H1 (cell line): ENCODE results near the gene RUFY3. TPM values are rescaled to one million over a fixed set of nuclear protein-coding genes. Genes with fewer than 3 reads are reported as not detected.

Experiments
- CTCF ChIA-PET: fragments of 300-600 bp; sonication (Branson Sonifier 250); formaldehyde crosslinking; loops from one replicate; lab custom pipeline; 2021; ENCODE audit not compliant: partially characterized antibody; lab: Charles Lee
- POLR2A ChIA-PET: fragments of 300-600 bp; sonication (Branson Sonifier 250); formaldehyde crosslinking; loops from one replicate; lab custom pipeline; 2021; ENCODE audit warnings: inconsistent platforms; ENCODE audit not compliant: partially characterized antibody; lab: Charles Lee
- DNase-seq, 2 experiments: peaks; one replicate each; pipeline versions ENCODE4 v3.0.0 to v3.0.0-alpha.2; 2010 to 2022; ENCODE audit warnings: low spot score in 2 of 2, low read depth in 1 of 2, mixed read lengths in 1 of 2
- FAIRE-seq: peaks from 2 replicates; lab custom pipeline; 2011; peaks lifted over from hg19 to GRCh38; lab: Jason Lieb, UNC
- H2AFZ ChIP-seq: 2 replicates; pipeline ENCODE4 v1.8.1; 2012; ENCODE audit warnings: low read length, inconsistent platforms
- H2AK5ac ChIP-seq: 2 replicates; pipeline ENCODE4 v1.6.1; 2013; ENCODE audit warnings: low read depth, low read length
- H2BK120ac ChIP-seq: replicated peaks from 2 replicates; pipeline ENCODE3; 2013; ENCODE audit warnings: low read depth, low read length, inconsistent platforms
- H2BK12ac ChIP-seq: 2 replicates; pipeline ENCODE4 v1.6.1; 2013; ENCODE audit warnings: low read depth, low read length
- H2BK15ac ChIP-seq: 2 replicates; pipeline ENCODE4 v1.6.1; 2013; ENCODE audit warnings: low read length
- H2BK20ac ChIP-seq: 2 replicates; pipeline ENCODE4 v1.6.1; 2013; ENCODE audit warnings: low read length
- H2BK5ac ChIP-seq: 2 replicates; pipeline ENCODE4 v1.6.1; 2013; ENCODE audit warnings: low read depth, low read length
- H3K14ac ChIP-seq: 2 replicates; pipeline ENCODE4 v1.6.1; 2013; ENCODE audit warnings: inconsistent platforms; ENCODE audit not compliant: insufficient read length
- H3K18ac ChIP-seq: 2 replicates; pipeline ENCODE4 v1.6.1; 2013; ENCODE audit warnings: low read length; ENCODE audit errors: extremely low read depth
- H3K23ac ChIP-seq: 2 replicates; pipeline ENCODE4 v1.6.1; 2013; ENCODE audit warnings: inconsistent platforms; ENCODE audit not compliant: insufficient read length
- H3K23me2 ChIP-seq: 2 replicates; pipeline ENCODE4 v1.6.1; 2013; ENCODE audit warnings: low read depth, low read length
- H3K27ac ChIP-seq: 2 replicates; pipeline ENCODE4 v1.6.1; 2011; ENCODE audit warnings: low read depth, low read length, inconsistent platforms
- H3K27me3 ChIP-seq, 4 experiments: replicated peaks in 1 of 4; 1 replicate in 1 of 4; 2 replicates in 3 of 4; pipeline versions ENCODE4 v1.6.1 to v1.8.1; 2011 to 2013; ENCODE audit warnings: low read length in 3 of 4, mild to moderate bottlenecking in 3 of 4, inconsistent platforms in 2 of 4, mixed read lengths in 2 of 4, moderate library complexity in 1 of 4; ENCODE audit not compliant: control insufficient read depth in 3 of 4, insufficient read depth in 3 of 4; ENCODE audit errors: extremely low read depth in 1 of 4
- H3K36me3 ChIP-seq, 4 experiments: 2 replicates each; pipeline versions ENCODE4 v1.6.1 to v1.8.1; 2011 to 2013; ENCODE audit warnings: mild to moderate bottlenecking in 4 of 4, low read length in 3 of 4, moderate library complexity in 2 of 4, control low read depth in 1 of 4, inconsistent platforms in 1 of 4; ENCODE audit not compliant: insufficient read depth in 4 of 4, control insufficient read depth in 2 of 4
- H3K4ac ChIP-seq: replicated peaks from 2 replicates; pipeline ENCODE3; 2013; ENCODE audit warnings: low read length, low read depth, mixed read lengths, inconsistent platforms; ENCODE audit not compliant: insufficient read length
- H3K4me1 ChIP-seq, 4 experiments: replicated peaks in 1 of 4; 1 replicate in 1 of 4; 2 replicates in 3 of 4; pipeline versions ENCODE4 v1.6.1 to v1.8.1; 2011 to 2013; ENCODE audit warnings: low read length in 3 of 4, inconsistent platforms in 2 of 4, mixed read lengths in 1 of 4; ENCODE audit not compliant: insufficient read depth in 4 of 4, control insufficient read depth in 3 of 4
- H3K4me2 ChIP-seq, 2 experiments: 2 replicates each; pipeline versions ENCODE4 v1.6.1 to v1.8.1; 2011 to 2013; ENCODE audit warnings: low read depth in 2 of 2, low read length in 2 of 2, control low read depth in 1 of 2, inconsistent platforms in 1 of 2, mild to moderate bottlenecking in 1 of 2; ENCODE audit not compliant: insufficient read depth in 1 of 2
- H3K4me3 ChIP-seq, 4 experiments: fragments of 200-600, 300-600 bp in 1 of 4; sonication (generic), shearing (Covaris generic), sonication (Bioruptor Twin) in 1 of 4; 2 replicates each; pipeline versions ENCODE4 v1.5.1 to v1.8.1; 2011 to 2016; ENCODE audit warnings: low read length in 4 of 4, low read depth in 3 of 4, control low read depth in 2 of 4, inconsistent platforms in 2 of 4, mild to moderate bottlenecking in 2 of 4, mixed read lengths in 1 of 4, moderate library complexity in 1 of 4; ENCODE audit not compliant: insufficient read depth in 2 of 4; ENCODE audit errors: extremely low read depth in 1 of 4
- H3K56ac ChIP-seq: replicated peaks from 2 replicates; pipeline ENCODE3; 2013; ENCODE audit warnings: low read depth, mild to moderate bottlenecking, mixed read lengths, low read length, inconsistent platforms; ENCODE audit not compliant: insufficient read length
- H3K79me1 ChIP-seq: 2 replicates; pipeline ENCODE4 v1.6.1; 2013; ENCODE audit warnings: low read depth, low read length, control low read depth
- H3K79me2 ChIP-seq, 2 experiments: 2 replicates each; pipeline versions ENCODE4 v1.6.1 to v1.8.1; 2012 to 2013; ENCODE audit warnings: low read length in 2 of 2, mild to moderate bottlenecking in 2 of 2, inconsistent platforms in 1 of 2; ENCODE audit not compliant: insufficient read depth in 2 of 2, control insufficient read depth in 1 of 2
- H3K9ac ChIP-seq, 4 experiments: replicated peaks in 1 of 4; 1 replicate in 1 of 4; 2 replicates in 3 of 4; pipeline versions ENCODE4 v1.6.1 to v1.8.1; 2011 to 2013; ENCODE audit warnings: low read depth in 3 of 4, low read length in 3 of 4, control low read depth in 2 of 4, mild to moderate bottlenecking in 2 of 4, moderate library complexity in 2 of 4, inconsistent platforms in 1 of 4; ENCODE audit errors: extremely low read depth in 1 of 4
- H3K9me3 ChIP-seq, 2 experiments: 2 replicates each; pipeline versions ENCODE4 v1.6.1 to v1.8.1; 2012 to 2013; ENCODE audit warnings: mild to moderate bottlenecking in 2 of 2, moderate library complexity in 2 of 2, control low read depth in 1 of 2, inconsistent platforms in 1 of 2, low read depth in 1 of 2, low read length in 1 of 2, mixed read lengths in 1 of 2; ENCODE audit not compliant: insufficient read depth in 2 of 2
- H4K20me1 ChIP-seq, 2 experiments: replicated peaks in 1 of 2; 2 replicates each; pipeline versions ENCODE3 to v1.8.1; 2011 to 2013; ENCODE audit warnings: inconsistent platforms in 2 of 2, low read length in 2 of 2, mild to moderate bottlenecking in 1 of 2; ENCODE audit not compliant: insufficient read depth in 2 of 2, control insufficient read depth in 1 of 2
- H4K5ac ChIP-seq: 2 replicates; pipeline ENCODE4 v1.6.1; 2013; ENCODE audit warnings: low read length, low read depth, mixed read lengths, inconsistent platforms; ENCODE audit not compliant: insufficient read length
- H4K8ac ChIP-seq: 2 replicates; pipeline ENCODE4 v1.8.0; 2013; ENCODE audit warnings: mild to moderate bottlenecking, moderate library complexity, low read length, inconsistent platforms; ENCODE audit not compliant: insufficient read depth; ENCODE audit errors: extremely low read depth
- H4K91ac ChIP-seq: replicated peaks from 2 replicates; pipeline ENCODE3; 2013; ENCODE audit warnings: low read length, mixed read lengths, inconsistent platforms; ENCODE audit not compliant: insufficient read length
- ASH2L ChIP-seq: fragments of 200-600, 300-600 bp; sonication (generic); IDR thresholded peaks from one replicate; pipeline ENCODE4 v1.7.1; 2017; ENCODE audit warnings: low read length
- GABPA ChIP-seq: IDR thresholded peaks from 2 replicates; pipeline ENCODE4 v1.6.1; 2011; ENCODE audit warnings: mild to moderate bottlenecking, low read length, moderate library complexity, borderline replicate concordance; ENCODE audit not compliant: insufficient read depth
- PHF8 ChIP-seq: fragments of 200-600 bp; sonication (generic); conservative IDR thresholded peaks from 2 replicates; pipeline ENCODE4 v1.7.1; 2012; ENCODE audit warnings: low read depth, mild to moderate bottlenecking, inconsistent platforms, low read length, moderate library complexity
- RNF2 ChIP-seq: fragments of 200-900, 300-1000 bp; sonication (generic); IDR thresholded peaks from 2 replicates; pipeline ENCODE4 v1.7.1; 2016; ENCODE audit warnings: borderline replicate concordance, low read depth, mild to moderate bottlenecking, antibody characterized with exemption, low read length; ENCODE audit not compliant: poor library complexity, severe bottlenecking; ENCODE audit errors: missing control alignments
- WGBS, 2 experiments: shearing (Covaris generic) in 1 of 2; methylation state at CpG; one replicate each; pipeline versions ENCODE4 v1.1.6 to v1.1.7; 2013 to 2015; ENCODE audit warnings: low lambda C conversion rate in 2 of 2, mixed read lengths in 2 of 2, inconsistent platforms in 1 of 2, low coverage in 1 of 2, missing lambda C conversion rate in 1 of 2; ENCODE audit not compliant: insufficient replicate concordance in 2 of 2, insufficient coverage in 1 of 2, insufficient read length in 1 of 2; ENCODE audit errors: extremely low coverage in 1 of 2, missing lambda C conversion rate in 1 of 2; 5-methylcytosine and 5-hydroxymethylcytosine counted together
- polyA plus RNA-seq, 7 experiments: library from polyadenylated mRNA; depleted of rRNA in 3 of 7; stranded (reverse) in 5 of 7; unstranded in 2 of 7; fragments of >200 nt in 5 of 7; fragments of 200-250 nt in 2 of 7; gene quantifications; 1 replicate in 5 of 7; 2 replicates in 1 of 7; 4 replicates in 1 of 7; pipeline versions ENCODE4 v1.2.1 to v1.2.3, GENCODE V29; 2011 to 2013; ENCODE audit warnings: missing spikeins in 2 of 7, mixed read lengths in 2 of 7
- total RNA-seq: library from RNA; stranded (reverse); fragmentation: NEBNext Ultra II Directional; extraction: Animal tissue kit (Norgen Biotek cat#: 25700); gene quantifications from 2 replicates; pipeline ENCODE4 v1.2.1, GENCODE V29; 2021

RUFY3 gene
- total and polyA plus RNA-seq, 2 of the 8 experiments (the other 6 are each of a cell fraction or from before 2014, with no cell fraction given): 7.8 to 33.1 TPM

GRCh38 chr4:70844180-70844579 is 122.4 kb downstream of the RUFY3 start:
- H4K91ac ChIP-seq: no peak overlapping the region
- no peaks in the 10 kb centered on the region for H3K23me2 ChIP-seq
- ChIA-PET POLR2A (interaction anchor here (1.5 kb wide), 1 partner anchor 183 kb away, joined by 3 read pairs; no protein-coding TSS in a partner anchor), CTCF (interaction anchor here (0.6 to 1.3 kb wide), 5 partner anchors 20 to 312 kb away, joined by 3 to 6 read pairs (median 5); partner anchors contain the start of gene MOB1B)
- H3K56ac ChIP-seq: no peak overlapping the region
- no peak overlapping the region for H3K4me3 ChIP-seq
- H3K27ac ChIP-seq: no peak overlapping the region
- H2BK12ac ChIP-seq: no peak overlapping the region
- H3K9me3 ChIP-seq: no peaks in the 10 kb centered on the region
- 95% methylated on average over 9 of the region's 9 CpGs; no CpG with 5 or more reads in 1 of the 2 experiments for WGBS, 2 experiments
- H3K27me3 ChIP-seq: no peaks in the 10 kb centered on the region
- no peaks in the 10 kb centered on the region for H3K79me1 ChIP-seq
- H2BK120ac ChIP-seq: no peak overlapping the region
- no peak overlapping the region for H2BK15ac ChIP-seq
- no peak overlapping the region for H3K4me2 ChIP-seq
- DNase-seq (no peak), FAIRE-seq (no peak)
- no peak overlapping the region for H4K8ac ChIP-seq
- peaks cover 2% of the 10 kb centered on the region in 2 experiments; a peak in 2 of 4 replicates for H3K79me2 ChIP-seq
- H3K4ac ChIP-seq: no peak overlapping the region
- no peak overlapping the region for H2BK20ac ChIP-seq
- H3K4me1 ChIP-seq: peaks cover 0 to 5% (median 3%) of the 10 kb centered on the region in 4 experiments; a peak in 3 of 7 replicates
- no peak overlapping the region for H3K18ac ChIP-seq
- no peak overlapping the region for H2BK5ac ChIP-seq
- H4K5ac ChIP-seq: no peak overlapping the region
- no peak for TF ChIP-seq PHF8
- no peak for TF ChIP-seq GABPA
- TF ChIP-seq ASH2L: no peak
- no peak for TF ChIP-seq RNF2
- H4K20me1 ChIP-seq: no peaks in the 10 kb centered on the region
- no peak overlapping the region for H3K23ac ChIP-seq
- no peak overlapping the region for H2AFZ ChIP-seq
- H3K36me3 ChIP-seq: no peaks in the 10 kb centered on the region
- no peak overlapping the region for H3K14ac ChIP-seq
- H3K9ac ChIP-seq: no peak overlapping the region; a peak in 1 of 7 replicates
- H2AK5ac ChIP-seq: no peak overlapping the region
